ENCODE results near the gene PTPRS. TPM values are rescaled to one million over a fixed set of nuclear protein-coding genes. Genes with fewer than 3 reads are reported as not detected.

The PTPRS gene
- total and polyA plus RNA-seq, 2 of the 13 experiments (the other 11 are each of a cell fraction or from before 2014, with no cell fraction given): 32.7 to 43.9 TPM

- CTCF ChIA-PET (ENCODE audit: low intra/inter-chr PET ratio, low total read pairs): no interaction called here
- BruUV-seq (replicated peaks): no TSS peak
- H3K4me3 ChIP-seq (replicated peaks in 1 of 3; ENCODE audit: insufficient read depth in 1 of 3, low read depth in 2 of 3, low read length in 3 of 3): peak overlapping the region; percentile 73 to 79 (median 74); a peak in 5 of 6 replicates
- no peak for ATAC-seq
- H2AFZ ChIP-seq (ENCODE audit: low read length): no peak overlapping the region
- WGBS (ENCODE audit: low lambda C conversion rate): 77% methylated on average over 9 of the region's 39 CpGs
- H3K27ac ChIP-seq (ENCODE audit: extremely low read length, insufficient read depth, low read length): no peak overlapping the region
- H3K27me3 ChIP-seq (ENCODE audit: control insufficient read depth in 1 of 2, insufficient read depth in 2 of 2, low read length in 2 of 2): no peaks in the 10 kb centered on the region
- H3K79me2 ChIP-seq (ENCODE audit: insufficient read depth, low read length): no peaks in the 10 kb centered on the region
- no peaks in the 10 kb centered on the region for H4K20me1 ChIP-seq (ENCODE audit: insufficient read depth, low read length)
- H3K9me3 ChIP-seq (ENCODE audit: low read length): no peaks in the 10 kb centered on the region
- peak overlapping the region; percentile 83 for H3K4me2 ChIP-seq (ENCODE audit: low read depth, low read length)
- H3K9ac ChIP-seq (ENCODE audit: insufficient read depth, low read depth, low read length): peak overlapping the region; percentile 74
- no peaks in the 10 kb centered on the region for H3K36me3 ChIP-seq (replicated peaks in 1 of 2; ENCODE audit: control insufficient read depth in 1 of 2, insufficient read depth in 2 of 2, low read length in 2 of 2)
- intact Hi-C loops (cut with micrococcal nuclease; ENCODE audit: unreplicated experiment): no loop called here
- peaks cover 42% of the 10 kb centered on the region for H3K4me1 ChIP-seq (ENCODE audit: insufficient read depth, low read length)
- DNase-seq (ENCODE audit: low spot score): no peak
- POLR2A ChIA-PET: interaction anchor here (0.6 kb wide), 1 partner anchor 16 kb away, joined by 4 read pairs; no protein-coding TSS in a partner anchor
- FAIRE-seq: no peak
- in situ Hi-C loops (cut with HindIII; ENCODE audit: extremely low pct_ligation_motif_present, low pct_unique_long_range_greater_than_20kb): no loop called here
- TF ChIP-seq ZBTB7B (CRISPR knock-in tag; IDR thresholded peaks at IDR 0.05) (peak; percentile 56), HNRNPK (IDR thresholded peaks at IDR 0.05; ENCODE audit: low read depth, low read length, poor library complexity, severe bottlenecking) (no peak), POLR2AphosphoS5 (IDR thresholded peaks at IDR 0.05; ENCODE audit: low read depth, low read length) (no peak), EZH2 (conservative IDR thresholded peaks at IDR 0.05; ENCODE audit: low read depth, low read length) (no peak), NFE2L1 (CRISPR knock-in tag; IDR thresholded peaks at IDR 0.05; ENCODE audit: borderline replicate concordance) (no peak), AHDC1 (CRISPR knock-in tag; IDR thresholded peaks at IDR 0.05; ENCODE audit: borderline replicate concordance) (no peak), U2AF1 (optimal IDR thresholded peaks at IDR 0.05; ENCODE audit: low read depth, low read length) (no peak), ZNF761 (CRISPR knock-in tag; conservative IDR thresholded peaks at IDR 0.05) (no peak), HHEX (CRISPR knock-in tag; IDR thresholded peaks at IDR 0.05) (no peak), SRSF4 (IDR thresholded peaks at IDR 0.05; ENCODE audit: low read depth, low read length, poor library complexity, severe bottlenecking) (no peak), ATF7 (IDR thresholded peaks at IDR 0.05) (peak; percentile 93), ATF7 (CRISPR knock-in tag; IDR thresholded peaks at IDR 0.05) (peak; percentile 79), SP140L (CRISPR knock-in tag; IDR thresholded peaks at IDR 0.05; ENCODE audit: borderline replicate concordance) (no peak), AHR (CRISPR knock-in tag; IDR thresholded peaks at IDR 0.05) (no peak), GABPB1 (CRISPR knock-in tag; IDR thresholded peaks at IDR 0.05) (peak; percentile 65; the same call in 1 of the 2 replicates), ZNF317 (CRISPR knock-in tag; IDR thresholded peaks at IDR 0.05) (no peak), PATZ1 (CRISPR knock-in tag; IDR thresholded peaks at IDR 0.05) (peak; percentile 88), ZNF614 (CRISPR knock-in tag; IDR thresholded peaks at IDR 0.05; ENCODE audit: borderline replicate concordance) (no peak), ISL2 (CRISPR knock-in tag; IDR thresholded peaks at IDR 0.05) (no peak)
Measured at GRCh38 chr19:5339198-5339949, 1.2 kb downstream of the PTPRS start.

Data from HepG2 (cell line).